Measurements from ENCODE around the gene PRSS27. TPM values are rescaled to one million over a fixed set of nuclear protein-coding genes. Genes with fewer than 3 reads are reported as not detected.
"Not testable (repeated sequence)": the region's sequence is repeated elsewhere in the genome, so short reads cannot be mapped to it uniquely, and the experiment has no call there.

Gene PRSS27
- total RNA-seq, 3 donors from 2014 or later, result 0.29 TPM; not detected in 2

- no peak for DNase-seq (ENCODE audit: low spot score in 2 of 2)
- no peaks in the 10 kb centered on the region for H3K36me3 ChIP-seq
- no peak overlapping the region for H3K4me3 ChIP-seq
- TF ChIP-seq POLR2AphosphoS5 (IDR thresholded peaks at IDR 0.05), result no peak
- TF ChIP-seq CTCF (IDR thresholded peaks at IDR 0.05), result no peak
- TF ChIP-seq POLR2A (IDR thresholded peaks at IDR 0.05), result no peak
- no peaks in the 10 kb centered on the region for H3K27me3 ChIP-seq
- intact Hi-C loops (cut with DNase I; ENCODE audit: low total_unique reads), result no loop called here
- H3K4me1 ChIP-seq, result no peaks in the 10 kb centered on the region
- no peaks in the 10 kb centered on the region for H3K9me3 ChIP-seq
- no peak overlapping the region for H3K27ac ChIP-seq
Observed at GRCh38 chr16:2728034-2728433, 8.0 kb upstream of the PRSS27 start.

GRCh38 chr16:2726923-2727322 is 6.9 kb upstream of the PRSS27 start:
- H3K9me3 ChIP-seq, result no peaks in the 10 kb centered on the region
- no peak overlapping the region for H3K27ac ChIP-seq
- no peak overlapping the region for H3K4me3 ChIP-seq
- intact Hi-C loops (cut with DNase I; ENCODE audit: low total_unique reads), result no loop called here
- H3K4me1 ChIP-seq, result no peaks in the 10 kb centered on the region
- TF ChIP-seq POLR2A (IDR thresholded peaks at IDR 0.05) (no peak), POLR2AphosphoS5 (IDR thresholded peaks at IDR 0.05) (no peak), CTCF (IDR thresholded peaks at IDR 0.05) (no peak)
- no peaks in the 10 kb centered on the region for H3K36me3 ChIP-seq
- DNase-seq (ENCODE audit: low spot score in 2 of 2), result no peak
- H3K27me3 ChIP-seq, result no peaks in the 10 kb centered on the region

DNA sequence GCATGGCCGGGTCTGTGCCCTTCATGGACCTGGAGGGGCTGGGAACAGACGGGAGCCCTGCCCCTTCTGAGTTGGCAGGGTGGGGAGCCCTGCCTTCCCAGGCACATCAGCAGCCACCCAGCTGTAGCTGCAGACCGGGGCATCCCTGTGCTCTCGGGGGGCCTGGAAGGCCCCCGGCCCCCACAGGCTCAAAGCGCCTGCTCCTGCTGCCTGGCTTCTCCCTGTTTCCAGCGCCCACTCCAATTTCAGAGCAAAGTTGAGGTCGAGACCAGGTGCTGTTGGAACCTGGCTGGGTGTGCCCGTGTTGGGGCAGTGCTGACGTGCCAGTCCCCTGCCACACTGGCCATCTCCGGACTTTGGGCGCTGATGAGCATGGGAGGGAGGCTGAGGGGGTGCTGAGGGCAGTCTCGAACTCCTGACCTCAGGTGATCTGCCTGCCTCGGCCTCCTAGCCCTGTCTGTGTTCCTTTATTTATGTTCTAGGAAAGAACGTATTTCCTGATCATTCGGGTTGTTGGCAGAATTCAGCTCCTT is 4.9 kb upstream of the PRSS27 start:
- H3K36me3 ChIP-seq, result no peaks in the 10 kb centered on the region
- TF ChIP-seq CTCF (IDR thresholded peaks at IDR 0.05) (no peak), POLR2AphosphoS5 (IDR thresholded peaks at IDR 0.05) (no peak), POLR2A (IDR thresholded peaks at IDR 0.05) (no peak)
- no peak overlapping the region for H3K27ac ChIP-seq
- peaks cover 1 to 7% of the 10 kb centered on the region in 2 donors for H3K4me1 ChIP-seq
- no peak for DNase-seq (ENCODE audit: low spot score in 2 of 2)
- H3K27me3 ChIP-seq, result no peaks in the 10 kb centered on the region
- H3K4me3 ChIP-seq, result no peak overlapping the region
- intact Hi-C loops (cut with DNase I; ENCODE audit: low total_unique reads), result no loop called here
- no peaks in the 10 kb centered on the region for H3K9me3 ChIP-seq

DNA sequence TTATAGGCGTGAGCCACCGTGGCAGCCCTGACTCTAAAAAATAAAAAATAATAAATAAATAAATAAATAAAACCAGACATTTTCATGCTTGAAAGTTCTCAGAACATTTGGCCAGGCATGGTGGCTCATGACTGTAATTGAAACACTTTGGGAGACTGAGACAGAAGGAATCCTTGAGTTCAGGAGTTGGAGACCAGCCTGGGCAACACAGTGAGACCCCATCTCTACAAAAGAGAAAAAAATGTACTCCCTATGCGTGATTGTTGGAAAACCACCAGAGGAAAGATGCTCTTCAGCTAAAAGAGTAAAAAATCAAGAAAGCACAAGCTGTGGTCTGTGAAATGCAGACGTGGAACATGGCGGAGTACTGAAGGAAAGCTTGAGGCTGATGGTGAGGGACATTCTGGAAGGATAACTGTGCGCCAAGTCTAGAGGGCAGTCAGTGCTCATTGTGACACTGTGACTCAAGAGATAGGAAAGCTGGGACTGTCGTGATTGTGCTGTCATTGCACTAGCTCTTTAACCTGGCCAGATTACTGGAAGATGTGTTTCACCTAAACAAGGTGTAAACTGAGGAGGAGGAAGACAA is 4.2 kb upstream of the PRSS27 start:
- intact Hi-C loops (cut with DNase I; ENCODE audit: low total_unique reads), result no loop called here
- no peak for DNase-seq (ENCODE audit: low spot score in 2 of 2)
- Histone ChIP-seq H3K4me1 (peaks cover 6 to 12% of the 10 kb centered on the region in 2 donors), H3K27ac (no peak overlapping the region), H3K9me3 (no peaks in the 10 kb centered on the region), H3K27me3 (no peaks in the 10 kb centered on the region), H3K4me3 (no peak overlapping the region), H3K36me3 (no peaks in the 10 kb centered on the region)
- TF ChIP-seq CTCF (IDR thresholded peaks at IDR 0.05), result no peak
- no peak for TF ChIP-seq POLR2AphosphoS5 (IDR thresholded peaks at IDR 0.05)
- no peak for TF ChIP-seq POLR2A (IDR thresholded peaks at IDR 0.05)

DNA sequence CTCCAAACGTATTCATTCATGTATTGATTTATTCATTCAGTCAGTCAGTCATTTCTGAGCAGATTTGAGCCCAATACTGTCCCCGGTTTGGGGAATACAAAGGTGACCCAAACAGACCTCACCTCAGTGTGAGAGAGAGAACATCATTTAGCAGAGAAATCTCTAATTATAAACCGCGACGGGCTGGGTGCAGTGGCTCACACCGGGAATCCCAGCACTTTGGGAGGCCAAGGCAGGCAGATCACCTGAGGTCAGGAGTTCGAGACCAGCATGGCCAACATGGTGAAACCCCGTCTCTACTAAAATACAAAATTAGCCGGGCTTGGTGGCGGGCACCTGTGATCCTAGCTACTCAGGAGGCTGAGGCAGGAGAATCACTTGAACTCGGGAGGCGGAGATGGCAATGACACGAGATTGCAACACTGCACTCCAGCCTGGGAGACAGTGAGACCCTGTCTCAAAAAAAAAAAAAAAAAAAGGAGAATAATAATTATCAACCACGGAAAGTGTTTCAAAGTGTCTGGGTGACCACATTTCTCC is 1.7 kb upstream of the PRSS27 start:
- H3K36me3 ChIP-seq; DNase-seq (ENCODE audit: low spot score in 2 of 2); H3K27me3 ChIP-seq; intact Hi-C loops (cut with DNase I; ENCODE audit: low total_unique reads); H3K9me3 ChIP-seq: not testable (repeated sequence)
- peak overlapping the region; percentile 82 to 92 for H3K27ac ChIP-seq
- peaks cover 6 to 12% of the 10 kb centered on the region in 2 donors for H3K4me1 ChIP-seq
- peak overlapping the region; percentile 61 to 85 (median 68) for H3K4me3 ChIP-seq
